NCI-H1436 (cell line): ENCODE results near the gene PRDM16.
"Not testable (repeated sequence)": the region's sequence is repeated elsewhere in the genome, so short reads cannot be mapped to it uniquely, and the experiment has no call there.

Source experiments
- DNase-seq: peaks from one replicate; lab custom pipeline; 2025; lab: John Stamatoyannopoulos, UW

The PRDM16 gene

GRCh38 chr1:3082051-3082450, 13.0 kb downstream of the PRDM16 start:
- no peak for DNase-seq

GRCh38 chr1:3082571-3083516, 13.8 kb downstream of the PRDM16 start:
- no peak for DNase-seq

GRCh38 chr1:3084154-3084553, 15.2 kb downstream of the PRDM16 start:
- DNase-seq, result no peak

- DNase-seq, result no peak
Observed at GRCh38 chr1:3084726-3085125, 15.7 kb downstream of the PRDM16 start.

- no peak for DNase-seq
Observed at GRCh38 chr1:3085721-3086120, 16.7 kb downstream of the PRDM16 start.

GRCh38 chr1:3086272-3086974, 17.4 kb downstream of the PRDM16 start:
- no peak for DNase-seq

- DNase-seq, result no peak
Observed at GRCh38 chr1:3087049-3087448, 18.0 kb downstream of the PRDM16 start.

- DNase-seq, result not testable (repeated sequence)
Observed at GRCh38 chr1:3087946-3088668, 19.1 kb downstream of the PRDM16 start.

GRCh38 chr1:3089490-3089889, 20.5 kb downstream of the PRDM16 start:
- DNase-seq, result no peak

- DNase-seq, result no peak
Observed at GRCh38 chr1:3091334-3091733, 22.3 kb downstream of the PRDM16 start.

GRCh38 chr1:3092530-3092929, 23.5 kb downstream of the PRDM16 start:
- DNase-seq, result no peak

GRCh38 chr1:3093898-3094626, 25.1 kb downstream of the PRDM16 start:
- DNase-seq, result no peak

- no peak for DNase-seq
Observed at GRCh38 chr1:3094863-3095780, 26.1 kb downstream of the PRDM16 start.

GRCh38 chr1:3096345-3096744, 27.3 kb downstream of the PRDM16 start:
- DNase-seq, result no peak

- no peak for DNase-seq
Observed at GRCh38 chr1:3097231-3097630, 28.2 kb downstream of the PRDM16 start.

- DNase-seq, result no peak
Observed at GRCh38 chr1:3097861-3098260, 28.9 kb downstream of the PRDM16 start.

GRCh38 chr1:3099861-3100260, 30.9 kb downstream of the PRDM16 start:
- DNase-seq, result no peak

- DNase-seq, result peak; percentile 18
Observed at GRCh38 chr1:3101124-3101939, 32.3 kb downstream of the PRDM16 start.

- no peak for DNase-seq
Observed at GRCh38 chr1:3102641-3103040, 33.6 kb downstream of the PRDM16 start.
